Naive thymus-derived CD8-positive, alpha-beta T cell (primary cell): ENCODE measurements around the gene CDON. TPM values are rescaled to one million over a fixed set of nuclear protein-coding genes. Genes with fewer than 3 reads are reported as not detected.
"Not testable (repeated sequence)": the region's sequence is repeated elsewhere in the genome, so short reads cannot be mapped to it uniquely, and the experiment has no call there.

ENCODE experiments used
- ATAC-seq, 2 donors: fragments of 150-1000 bp; cut with Tn5 transposase in 1 of 2; sonication (Bioruptor Pico), chemical (Tn5 transposase) in 1 of 2; 1 replicate in 1 of 2; 2 replicates in 1 of 2; pipeline ENCODE4 v1.10.0; 2021; ENCODE audit warnings: mild to moderate bottlenecking in 2 of 2, moderate library complexity in 2 of 2
- POLR2A ChIA-PET: fragments of 350-600 bp; sonication (Branson Sonifier 250); formaldehyde crosslinking; loops from one replicate; lab custom pipeline; 2021; ENCODE audit warnings: antibody characterized with exemption; lab: Charles Lee
- DNase-seq, 10 donors: peaks; one replicate each; pipeline versions ENCODE4 v3.0.0 to v3.0.0-alpha.2; 2020 to 2022
- H3K27ac Mint-ChIP-seq, 10 donors: one replicate each; pipeline ENCODE4 v1.8.0; 2020 to 2022; ENCODE audit warnings: mild to moderate bottlenecking in 10 of 10, mixed read lengths in 10 of 10, moderate library complexity in 4 of 10, inconsistent platforms in 1 of 10
- H3K27me3 Mint-ChIP-seq, 5 donors: one replicate each; pipeline ENCODE4 v1.8.0; 2021 to 2022; ENCODE audit warnings: mixed read lengths in 5 of 5
- H3K36me3 Mint-ChIP-seq, 3 donors: one replicate each; pipeline ENCODE4 v1.8.0; 2020 to 2022; ENCODE audit warnings: mixed read lengths in 3 of 3, mild to moderate bottlenecking in 2 of 3, inconsistent platforms in 1 of 3
- H3K4me1 Mint-ChIP-seq, 4 donors: one replicate each; pipeline ENCODE4 v1.8.0; 2021 to 2022; ENCODE audit warnings: mixed read lengths in 4 of 4
- H3K4me3 Mint-ChIP-seq, 10 donors: one replicate each; pipeline ENCODE4 v1.8.0; 2020 to 2022; ENCODE audit warnings: mild to moderate bottlenecking in 10 of 10, mixed read lengths in 10 of 10, moderate library complexity in 6 of 10, inconsistent platforms in 1 of 10
- H3K9me3 Mint-ChIP-seq, 9 donors: one replicate each; pipeline ENCODE4 v1.8.0; 2020 to 2022; ENCODE audit warnings: mixed read lengths in 9 of 9, mild to moderate bottlenecking in 3 of 9, inconsistent platforms in 1 of 9, moderate library complexity in 1 of 9
- polyA plus RNA-seq, 3 donors: library from polyadenylated mRNA; unstranded; fragments of 300-500 nt; fragmentation: Illumina TruSeq; gene quantifications; one replicate each; pipeline ENCODE4 v1.2.3, GENCODE V29; 2021
- total RNA-seq, 8 experiments: library from RNA in 2 of 8; stranded (reverse) in 2 of 8; gene quantifications; one replicate each; pipeline ENCODE4 v1.2.3 and lab custom pipeline; 2021 to 2026

CDON gene
- total and polyA plus RNA-seq, 5 experiments from 2014 or later: 0.14 to 2.8 (median 1.1) TPM; not detected in 1

GRCh38 chr11:126028534-126028933 lies 34.1 kb downstream of the CDON start:
- H3K4me3 Mint-ChIP-seq, POLR2A ChIA-PET, H3K9me3 Mint-ChIP-seq, H3K4me1 Mint-ChIP-seq, H3K36me3 Mint-ChIP-seq, H3K27ac Mint-ChIP-seq, ATAC-seq, DNase-seq: not testable (repeated sequence)
- H3K27me3 Mint-ChIP-seq: peaks cover 4 to 15% (median 12%) of the 10 kb centered on the region in 5 donors

GRCh38 chr11:126026579-126026978 lies 36.1 kb downstream of the CDON start:
- POLR2A ChIA-PET: no interaction called here
- ATAC-seq (no peak), DNase-seq (no peak)
- H3K4me1 Mint-ChIP-seq: no peaks in the 10 kb centered on the region
- H3K27ac Mint-ChIP-seq: no peak overlapping the region
- H3K27me3 Mint-ChIP-seq: peaks cover 0 to 5% (median 1%) of the 10 kb centered on the region in 5 donors
- no peaks in the 10 kb centered on the region for H3K36me3 Mint-ChIP-seq
- no peak overlapping the region for H3K4me3 Mint-ChIP-seq
- H3K9me3 Mint-ChIP-seq: no peaks in the 10 kb centered on the region

- Mint-ChIP-seq H3K36me3 (peaks cover 0 to 5% (median 3%) of the 10 kb centered on the region in 3 donors), H3K27me3 (peaks cover 0 to 5% (median 0%) of the 10 kb centered on the region in 5 donors), H3K4me1 (no peaks in the 10 kb centered on the region), H3K4me3 (no peak overlapping the region), H3K9me3 (no peaks in the 10 kb centered on the region), H3K27ac (no peak overlapping the region)
- no peak for ATAC-seq
- no peak for DNase-seq
- POLR2A ChIA-PET: no interaction called here
These were observed 36.8 kb downstream of the CDON start for GRCh38 chr11:126025822-126026221.

GRCh38 chr11:126024123-126024522 lies 38.5 kb downstream of the CDON start:
- Mint-ChIP-seq H3K27ac (no peak overlapping the region), H3K27me3 (peaks cover 0 to 4% (median 0%) of the 10 kb centered on the region in 5 donors), H3K36me3 (peaks cover 5 to 9% (median 9%) of the 10 kb centered on the region in 3 donors), H3K9me3 (no peaks in the 10 kb centered on the region), H3K4me3 (no peak overlapping the region), H3K4me1 (no peaks in the 10 kb centered on the region)
- POLR2A ChIA-PET: no interaction called here
- ATAC-seq: no peak
- no peak for DNase-seq

- ATAC-seq (no peak), DNase-seq (no peak)
- Mint-ChIP-seq H3K36me3 (peaks cover 9 to 18% (median 17%) of the 10 kb centered on the region in 3 donors), H3K4me1 (no peaks in the 10 kb centered on the region), H3K27me3 (no peaks in the 10 kb centered on the region), H3K9me3 (no peaks in the 10 kb centered on the region), H3K27ac (no peak overlapping the region), H3K4me3 (no peak overlapping the region)
- POLR2A ChIA-PET: no interaction called here
These were observed 49.8 kb downstream of the CDON start for GRCh38 chr11:126012852-126013251.

GRCh38 chr11:126011754-126012153 lies 50.9 kb downstream of the CDON start:
- H3K9me3 Mint-ChIP-seq: no peaks in the 10 kb centered on the region
- ATAC-seq (no peak), DNase-seq (no peak)
- no peak overlapping the region for H3K27ac Mint-ChIP-seq
- H3K4me3 Mint-ChIP-seq: no peak overlapping the region
- no peaks in the 10 kb centered on the region for H3K4me1 Mint-ChIP-seq
- H3K36me3 Mint-ChIP-seq: peaks cover 4 to 13% (median 11%) of the 10 kb centered on the region in 3 donors
- POLR2A ChIA-PET: no interaction called here
- H3K27me3 Mint-ChIP-seq: no peaks in the 10 kb centered on the region

GRCh38 chr11:126011265-126011664 lies 51.4 kb downstream of the CDON start:
- H3K4me3 Mint-ChIP-seq: no peak overlapping the region
- H3K4me1 Mint-ChIP-seq: no peaks in the 10 kb centered on the region
- POLR2A ChIA-PET: no interaction called here
- H3K9me3 Mint-ChIP-seq: no peaks in the 10 kb centered on the region
- H3K36me3 Mint-ChIP-seq: peaks cover 4 to 9% (median 7%) of the 10 kb centered on the region in 3 donors
- no peaks in the 10 kb centered on the region for H3K27me3 Mint-ChIP-seq
- no peak for ATAC-seq
- no peak overlapping the region for H3K27ac Mint-ChIP-seq
- DNase-seq: no peak

GRCh38 chr11:126008956-126009355 lies 53.7 kb downstream of the CDON start:
- Mint-ChIP-seq H3K4me3 (no peak overlapping the region), H3K4me1 (no peaks in the 10 kb centered on the region), H3K9me3 (no peaks in the 10 kb centered on the region), H3K27me3 (no peaks in the 10 kb centered on the region), H3K27ac (no peak overlapping the region), H3K36me3 (peaks cover 0 to 8% (median 0%) of the 10 kb centered on the region in 3 donors)
- ATAC-seq (no peak), DNase-seq (no peak)
- POLR2A ChIA-PET: no interaction called here

- ATAC-seq (no peak), DNase-seq (no peak)
- no peaks in the 10 kb centered on the region for H3K9me3 Mint-ChIP-seq
- H3K4me1 Mint-ChIP-seq: no peaks in the 10 kb centered on the region
- POLR2A ChIA-PET: no interaction called here
- no peaks in the 10 kb centered on the region for H3K27me3 Mint-ChIP-seq
- no peak overlapping the region for H3K27ac Mint-ChIP-seq
- H3K4me3 Mint-ChIP-seq: no peak overlapping the region
- H3K36me3 Mint-ChIP-seq: peaks cover 0 to 9% (median 0%) of the 10 kb centered on the region in 3 donors
These were observed 55.4 kb downstream of the CDON start for GRCh38 chr11:126007238-126007637.

GRCh38 chr11:126006068-126006467 lies 56.6 kb downstream of the CDON start:
- POLR2A ChIA-PET: no interaction called here
- ATAC-seq (no peak), DNase-seq (no peak)
- H3K4me1 Mint-ChIP-seq: no peaks in the 10 kb centered on the region
- no peaks in the 10 kb centered on the region for H3K27me3 Mint-ChIP-seq
- H3K4me3 Mint-ChIP-seq: no peak overlapping the region
- peaks cover 0 to 14% (median 3%) of the 10 kb centered on the region in 3 donors for H3K36me3 Mint-ChIP-seq
- H3K27ac Mint-ChIP-seq: no peak overlapping the region
- H3K9me3 Mint-ChIP-seq: no peaks in the 10 kb centered on the region

GRCh38 chr11:126002181-126002580 lies 60.5 kb downstream of the CDON start:
- ATAC-seq: no peak
- DNase-seq: no peak
- H3K4me1 Mint-ChIP-seq: no peaks in the 10 kb centered on the region
- POLR2A ChIA-PET: no interaction called here
- H3K27ac Mint-ChIP-seq: no peak overlapping the region
- no peak overlapping the region for H3K4me3 Mint-ChIP-seq
- H3K36me3 Mint-ChIP-seq: peaks cover 0 to 14% (median 3%) of the 10 kb centered on the region in 3 donors
- no peaks in the 10 kb centered on the region for H3K9me3 Mint-ChIP-seq
- H3K27me3 Mint-ChIP-seq: no peaks in the 10 kb centered on the region

GRCh38 chr11:125999234-125999880 lies 63.3 kb downstream of the CDON start:
- POLR2A ChIA-PET: no interaction called here
- Mint-ChIP-seq H3K4me3 (no peak overlapping the region), H3K4me1 (no peaks in the 10 kb centered on the region), H3K36me3 (peaks cover 0 to 23% (median 9%) of the 10 kb centered on the region in 3 donors), H3K9me3 (no peaks in the 10 kb centered on the region), H3K27me3 (no peaks in the 10 kb centered on the region), H3K27ac (no peak overlapping the region)
- DNase-seq: no peak
- ATAC-seq: no peak

- Mint-ChIP-seq H3K4me3 (no peak overlapping the region), H3K9me3 (no peaks in the 10 kb centered on the region), H3K4me1 (no peaks in the 10 kb centered on the region), H3K27ac (no peak overlapping the region), H3K27me3 (no peaks in the 10 kb centered on the region), H3K36me3 (peaks cover 0 to 23% (median 9%) of the 10 kb centered on the region in 3 donors)
- ATAC-seq (no peak), DNase-seq (no peak)
- POLR2A ChIA-PET: no interaction called here
These were observed 64.4 kb downstream of the CDON start for GRCh38 chr11:125998267-125998666.

- H3K27me3 Mint-ChIP-seq: no peaks in the 10 kb centered on the region
- H3K36me3 Mint-ChIP-seq: peaks cover 0 to 18% (median 6%) of the 10 kb centered on the region in 3 donors
- no peak overlapping the region for H3K4me3 Mint-ChIP-seq
- no peak for DNase-seq
- H3K27ac Mint-ChIP-seq: no peak overlapping the region
- H3K4me1 Mint-ChIP-seq: no peaks in the 10 kb centered on the region
- no peak for ATAC-seq
- POLR2A ChIA-PET: no interaction called here
- H3K9me3 Mint-ChIP-seq: no peaks in the 10 kb centered on the region
These were observed 67.4 kb downstream of the CDON start for GRCh38 chr11:125995313-125995712.
